Fibroblast of the aortic adventitia (primary cell): ENCODE data around the gene SEC31A. TPM values are rescaled to one million over a fixed set of nuclear protein-coding genes. Genes with fewer than 3 reads are reported as not detected.

ENCODE experiments used
- DNase-seq: peaks from one replicate; pipeline ENCODE4 v3.0.0-alpha.2; 2010; ENCODE audit warnings: low read depth
- H3K4me3 ChIP-seq: 2 replicates; pipeline ENCODE4 v1.5.1; 2011; ENCODE audit warnings: low read depth, mild to moderate bottlenecking, control low read depth, low read length, moderate library complexity
- CTCF ChIP-seq: IDR thresholded peaks from 2 replicates; pipeline ENCODE4 v1.5.1; 2011; ENCODE audit warnings: mild to moderate bottlenecking, low read length, control low read depth, inconsistent platforms; ENCODE audit not compliant: insufficient read depth
- total RNA-seq: library from RNA; depleted of rRNA; stranded (reverse); fragments of >200 nt; gene quantifications from 2 replicates; pipeline ENCODE4 v1.2.3, GENCODE V29; 2012; ENCODE audit warnings: low replicate concordance

The SEC31A gene
- total RNA-seq, 1 donor: 392 TPM

- TF ChIP-seq CTCF: no peak
- no peak for DNase-seq
- no peak overlapping the region for H3K4me3 ChIP-seq
These were observed 76.9 kb downstream of the SEC31A start for GRCh38 chr4:82814034-82814433.

- DNase-seq: no peak
- no peak overlapping the region for H3K4me3 ChIP-seq
- no peak for TF ChIP-seq CTCF
These were observed 79.1 kb downstream of the SEC31A start for GRCh38 chr4:82811838-82812341.

- H3K4me3 ChIP-seq: no peak overlapping the region
- TF ChIP-seq CTCF: no peak
- DNase-seq: no peak
These were observed 79.6 kb downstream of the SEC31A start for GRCh38 chr4:82811392-82811791.

GRCh38 chr4:82810176-82810575 lies 80.8 kb downstream of the SEC31A start:
- no peak for TF ChIP-seq CTCF
- DNase-seq: no peak
- H3K4me3 ChIP-seq: no peak overlapping the region

GRCh38 chr4:82809619-82810018 lies 81.3 kb downstream of the SEC31A start:
- no peak for DNase-seq
- H3K4me3 ChIP-seq: no peak overlapping the region
- TF ChIP-seq CTCF: no peak

GRCh38 chr4:82803746-82804145 lies 87.2 kb downstream of the SEC31A start:
- DNase-seq: no peak
- no peak overlapping the region for H3K4me3 ChIP-seq
- TF ChIP-seq CTCF: no peak

GRCh38 chr4:82802911-82803310 lies 88.0 kb downstream of the SEC31A start:
- no peak for TF ChIP-seq CTCF
- peak; percentile 34 for DNase-seq
- no peak overlapping the region for H3K4me3 ChIP-seq
